GM23338 (cell line): ENCODE results near the gene ASTN1. TPM values are rescaled to one million over a fixed set of nuclear protein-coding genes. Genes with fewer than 3 reads are reported as not detected.
A peak's percentile ranks its signal among the peaks of the same experiment; 100 is the strongest.

Experiments
- ATAC-seq: fragments of 200-7000 bp; cut with Tn5 transposase; 3 replicates; pipeline ENCODE4 v1.9.1; 2020
- DNase-seq: peaks from one replicate; pipeline ENCODE4 v3.0.0-alpha.2; 2015; ENCODE audit warnings: low spot score
- H2AFZ ChIP-seq: fragments of 200-600 bp; sonication (generic); 2 replicates; pipeline ENCODE4 v1.8.0; 2016; ENCODE audit warnings: antibody characterized with exemption, mild to moderate bottlenecking, moderate library complexity
- H3F3A ChIP-seq: fragments of 200-600 bp; sonication (generic); replicated peaks from 2 replicates; pipeline ENCODE4 v1.8.0; 2017; ENCODE audit warnings: antibody characterized with exemption, mixed run types, low read depth
- H3K27ac ChIP-seq: fragments of 200-600 bp; sonication (generic); 2 replicates; pipeline ENCODE4 v1.6.1; 2016; ENCODE audit warnings: low read depth
- H3K27me3 ChIP-seq: fragments of 200-600 bp; sonication (generic); 2 replicates; pipeline ENCODE4 v1.8.0; 2016; ENCODE audit warnings: mild to moderate bottlenecking, mixed run types, moderate library complexity; ENCODE audit not compliant: insufficient read depth
- H3K36me3 ChIP-seq: fragments of 200-600 bp; sonication (generic); 2 replicates; pipeline ENCODE4 v1.8.0; 2016; ENCODE audit warnings: mild to moderate bottlenecking; ENCODE audit not compliant: insufficient read depth
- H3K4me1 ChIP-seq: fragments of 200-600 bp; sonication (generic); 2 replicates; pipeline ENCODE4 v1.8.0; 2016; ENCODE audit warnings: mild to moderate bottlenecking, moderate library complexity; ENCODE audit not compliant: insufficient read depth
- H3K4me2 ChIP-seq: fragments of 200-600 bp; sonication (generic); 2 replicates; pipeline ENCODE4 v1.7.1; 2017; ENCODE audit warnings: mixed run types
- H3K4me3 ChIP-seq: fragments of 200-600 bp; sonication (generic); 2 replicates; pipeline ENCODE4 v1.6.1; 2016; ENCODE audit warnings: mixed run types
- H3K79me2 ChIP-seq: fragments of 200-600 bp; sonication (generic); replicated peaks from 2 replicates; pipeline ENCODE4 v1.8.0; 2017; ENCODE audit warnings: mild to moderate bottlenecking; ENCODE audit not compliant: insufficient read depth
- H3K9me2 ChIP-seq: fragments of 200-600 bp; sonication (generic); 2 replicates; pipeline ENCODE4 v1.8.0; 2017; ENCODE audit not compliant: insufficient read depth
- H4K20me1 ChIP-seq: fragments of 200-600 bp; sonication (generic); replicated peaks from 2 replicates; pipeline ENCODE4 v1.8.0; 2017; ENCODE audit warnings: mild to moderate bottlenecking; ENCODE audit not compliant: insufficient read depth
- H3K27ac Mint-ChIP-seq: 2 replicates; pipeline ENCODE4 v1.8.0; 2020; ENCODE audit warnings: inconsistent platforms, mild to moderate bottlenecking, moderate library complexity, mixed read lengths
- H3K27me3 Mint-ChIP-seq: 3 replicates; pipeline ENCODE4 v1.8.0; 2022; ENCODE audit warnings: low read depth, mild to moderate bottlenecking, moderate library complexity, mixed read lengths, inconsistent platforms; ENCODE audit not compliant: insufficient read depth, poor library complexity
- H3K36me3 Mint-ChIP-seq: 3 replicates; pipeline ENCODE4 v1.8.0; 2021; ENCODE audit warnings: low read depth, mild to moderate bottlenecking, inconsistent platforms, moderate library complexity, mixed read lengths
- H3K4me1 Mint-ChIP-seq: 3 replicates; pipeline ENCODE4 v1.8.0; 2020; ENCODE audit warnings: mild to moderate bottlenecking, inconsistent platforms, mixed read lengths
- H3K4me3 Mint-ChIP-seq: 3 replicates; pipeline ENCODE4 v1.8.0; 2021; ENCODE audit warnings: moderate library complexity, mild to moderate bottlenecking, inconsistent platforms, mixed read lengths
- H3K9me3 Mint-ChIP-seq: 3 replicates; pipeline ENCODE4 v1.8.0; 2020; ENCODE audit warnings: moderate library complexity, mild to moderate bottlenecking, inconsistent platforms, mixed read lengths
- EZH2phosphoT487 ChIP-seq: fragments of 200-600 bp; sonication (generic); IDR thresholded peaks from one replicate; pipeline ENCODE4 v1.8.1; 2018; ENCODE audit warnings: antibody characterized with exemption; ENCODE audit not compliant: unreplicated experiment
- ZNF114 ChIP-seq: fragments of 250-450 bp; sonication (Bioruptor Pico); IDR thresholded peaks from 2 replicates; pipeline ENCODE4 v1.5.0; 2020; ENCODE audit warnings: mild to moderate bottlenecking, moderate library complexity
- ZNF462 ChIP-seq: fragments of 250-450 bp; sonication (Bioruptor Pico); IDR thresholded peaks from 2 replicates; pipeline ENCODE4 v1.5.0; 2020; ENCODE audit warnings: mild to moderate bottlenecking, moderate library complexity
- polyA plus RNA-seq: library from polyadenylated mRNA; unstranded; fragments of >200 nt; fragmentation: Nextera tagmentation; extraction: Ambion mirVana; gene quantifications from 2 replicates; pipeline ENCODE4 v1.2.1, GENCODE V29; 2016
- total RNA-seq: library from RNA; depleted of rRNA; stranded (reverse); fragments of >200 nt; shearing (Covaris generic); gene quantifications from 2 replicates; pipeline ENCODE4 v1.2.3, GENCODE V29; 2014
- TF ChIP-seq, protein P1 (sequence below), 2 experiments: fragments of 200-600 bp in 1 of 2; sonication (generic) in 1 of 2; conservative IDR thresholded peaks; 2 replicates each; pipeline versions ENCODE4 v1.5.1 to v1.6.1; 2016 to 2017; ENCODE audit warnings: antibody characterized with exemption in 2 of 2, low read depth in 2 of 2, mild to moderate bottlenecking in 2 of 2, moderate library complexity in 1 of 2
- TF ChIP-seq, protein P2 (sequence below): IDR thresholded peaks from 2 replicates; pipeline ENCODE4 v1.6.1; 2016; ENCODE audit warnings: antibody characterized with exemption

Gene ASTN1
- total and polyA plus RNA-seq, 2 experiments from 2014 or later: 2.0 to 5.2 TPM

- H3K79me2 ChIP-seq: no peaks in the 10 kb centered on the region
- peak; percentile 89 for ATAC-seq
- Mint-ChIP-seq H3K27me3 (no peaks in the 10 kb centered on the region), H3K4me3 (no peak overlapping the region), H3K36me3 (no peaks in the 10 kb centered on the region), H3K27ac (no peak overlapping the region), H3K9me3 (no peaks in the 10 kb centered on the region), H3K4me1 (no peaks in the 10 kb centered on the region)
- no peaks in the 10 kb centered on the region for H3K9me2 ChIP-seq
- no peaks in the 10 kb centered on the region for H3F3A ChIP-seq
- no peak overlapping the region for H3K4me2 ChIP-seq
- H3K4me1 ChIP-seq: no peaks in the 10 kb centered on the region
- peak; percentile 69 for DNase-seq
- no peaks in the 10 kb centered on the region for H3K27me3 ChIP-seq
- no peaks in the 10 kb centered on the region for H4K20me1 ChIP-seq
- no peaks in the 10 kb centered on the region for H3K36me3 ChIP-seq
- no peak overlapping the region for H3K4me3 ChIP-seq
- H2AFZ ChIP-seq: no peak overlapping the region
- no peak overlapping the region for H3K27ac ChIP-seq
- TF ChIP-seq, protein P1, sequence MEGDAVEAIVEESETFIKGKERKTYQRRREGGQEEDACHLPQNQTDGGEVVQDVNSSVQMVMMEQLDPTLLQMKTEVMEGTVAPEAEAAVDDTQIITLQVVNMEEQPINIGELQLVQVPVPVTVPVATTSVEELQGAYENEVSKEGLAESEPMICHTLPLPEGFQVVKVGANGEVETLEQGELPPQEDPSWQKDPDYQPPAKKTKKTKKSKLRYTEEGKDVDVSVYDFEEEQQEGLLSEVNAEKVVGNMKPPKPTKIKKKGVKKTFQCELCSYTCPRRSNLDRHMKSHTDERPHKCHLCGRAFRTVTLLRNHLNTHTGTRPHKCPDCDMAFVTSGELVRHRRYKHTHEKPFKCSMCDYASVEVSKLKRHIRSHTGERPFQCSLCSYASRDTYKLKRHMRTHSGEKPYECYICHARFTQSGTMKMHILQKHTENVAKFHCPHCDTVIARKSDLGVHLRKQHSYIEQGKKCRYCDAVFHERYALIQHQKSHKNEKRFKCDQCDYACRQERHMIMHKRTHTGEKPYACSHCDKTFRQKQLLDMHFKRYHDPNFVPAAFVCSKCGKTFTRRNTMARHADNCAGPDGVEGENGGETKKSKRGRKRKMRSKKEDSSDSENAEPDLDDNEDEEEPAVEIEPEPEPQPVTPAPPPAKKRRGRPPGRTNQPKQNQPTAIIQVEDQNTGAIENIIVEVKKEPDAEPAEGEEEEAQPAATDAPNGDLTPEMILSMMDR (conservative IDR thresholded peaks at IDR 0.05; ENCODE audit: low read depth in 2 of 2): peak; percentile 60 to 70
- TF ChIP-seq, protein P2, sequence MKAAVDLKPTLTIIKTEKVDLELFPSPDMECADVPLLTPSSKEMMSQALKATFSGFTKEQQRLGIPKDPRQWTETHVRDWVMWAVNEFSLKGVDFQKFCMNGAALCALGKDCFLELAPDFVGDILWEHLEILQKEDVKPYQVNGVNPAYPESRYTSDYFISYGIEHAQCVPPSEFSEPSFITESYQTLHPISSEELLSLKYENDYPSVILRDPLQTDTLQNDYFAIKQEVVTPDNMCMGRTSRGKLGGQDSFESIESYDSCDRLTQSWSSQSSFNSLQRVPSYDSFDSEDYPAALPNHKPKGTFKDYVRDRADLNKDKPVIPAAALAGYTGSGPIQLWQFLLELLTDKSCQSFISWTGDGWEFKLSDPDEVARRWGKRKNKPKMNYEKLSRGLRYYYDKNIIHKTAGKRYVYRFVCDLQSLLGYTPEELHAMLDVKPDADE: no peak
These were observed 285.6 kb downstream of the ASTN1 start for GRCh38 chr1:176878750-176879536.

DNA sequence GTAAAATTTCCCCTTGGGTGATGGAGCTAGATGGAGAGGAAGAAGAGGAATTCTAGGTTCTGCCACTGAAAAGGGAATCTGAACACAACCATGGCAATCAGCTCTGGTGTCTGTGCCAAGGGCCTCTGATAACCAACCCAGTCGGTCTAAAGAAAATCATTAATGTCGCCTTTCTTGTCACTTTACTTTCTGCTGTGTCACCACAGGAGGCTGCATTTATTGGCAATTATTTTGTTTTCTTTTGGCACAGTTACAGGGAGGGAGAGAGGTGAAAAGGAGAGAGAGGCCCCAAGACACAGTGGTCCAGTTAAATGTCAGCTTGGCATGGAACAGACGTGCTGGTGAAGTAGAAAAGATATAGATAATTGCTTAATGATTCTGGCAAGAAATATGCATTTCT, 287.0 kb downstream of the ASTN1 start:
- H3K79me2 ChIP-seq: no peaks in the 10 kb centered on the region
- Mint-ChIP-seq H3K27me3 (no peaks in the 10 kb centered on the region), H3K27ac (no peak overlapping the region), H3K4me3 (no peak overlapping the region), H3K9me3 (no peaks in the 10 kb centered on the region), H3K4me1 (no peaks in the 10 kb centered on the region), H3K36me3 (no peaks in the 10 kb centered on the region)
- H3K4me1 ChIP-seq: no peaks in the 10 kb centered on the region
- no peak overlapping the region for H3K27ac ChIP-seq
- no peaks in the 10 kb centered on the region for H3K36me3 ChIP-seq
- ATAC-seq (no peak), DNase-seq (no peak)
- H3K4me2 ChIP-seq: no peak overlapping the region
- no peaks in the 10 kb centered on the region for H3K9me2 ChIP-seq
- H3K4me3 ChIP-seq: no peak overlapping the region
- no peak overlapping the region for H2AFZ ChIP-seq
- no peaks in the 10 kb centered on the region for H3K27me3 ChIP-seq
- H3F3A ChIP-seq: no peaks in the 10 kb centered on the region
- TF ChIP-seq ZNF462 (CRISPR knock-in tag) (no peak), ZNF114 (CRISPR knock-in tag) (no peak), EZH2phosphoT487 (no peak)
- no peaks in the 10 kb centered on the region for H4K20me1 ChIP-seq
